T-helper 1 cell treated with Interleukin-12 subunit alpha and Interleukin-12 subunit beta and Interleukin-4 antibody, amounts not matched to agents 30 μg/mL and 1 μg/mL, for 36 hours (primary cell): Measurements from ENCODE around the gene ZNF689.
"Not testable (repeated sequence)": the region's sequence is repeated elsewhere in the genome, so short reads cannot be mapped to it uniquely, and the experiment has no call there.

ENCODE experiments used
- H3K27ac Mint-ChIP-seq: one replicate; pipeline ENCODE4 v1.8.0; 2021; ENCODE audit warnings: mild to moderate bottlenecking, mixed read lengths
- H3K27me3 Mint-ChIP-seq: one replicate; pipeline ENCODE4 v1.8.0; 2021; ENCODE audit warnings: low read depth, mixed read lengths
- H3K36me3 Mint-ChIP-seq: one replicate; pipeline ENCODE4 v1.8.0; 2021; ENCODE audit warnings: low read depth, mixed read lengths
- H3K4me1 Mint-ChIP-seq: one replicate; pipeline ENCODE4 v1.8.0; 2021; ENCODE audit warnings: low read depth, mixed read lengths
- H3K4me3 Mint-ChIP-seq: one replicate; pipeline ENCODE4 v1.8.0; 2021; ENCODE audit warnings: mild to moderate bottlenecking, moderate library complexity, mixed read lengths
- H3K9me3 Mint-ChIP-seq: one replicate; pipeline ENCODE4 v1.8.0; 2021; ENCODE audit warnings: mixed read lengths

ZNF689 gene

GRCh38 chr16:30592871-30593270 is 17.3 kb downstream of the ZNF689 start:
- Mint-ChIP-seq H3K4me1 (peaks cover 1% of the 10 kb centered on the region), H3K9me3 (no peaks in the 10 kb centered on the region), H3K36me3 (no peaks in the 10 kb centered on the region), H3K27ac (no peak overlapping the region), H3K27me3 (no peaks in the 10 kb centered on the region), H3K4me3 (no peak overlapping the region)

- not testable (repeated sequence) for H3K36me3 Mint-ChIP-seq, H3K9me3 Mint-ChIP-seq, H3K27ac Mint-ChIP-seq, H3K27me3 Mint-ChIP-seq, H3K4me3 Mint-ChIP-seq, H3K4me1 Mint-ChIP-seq
Measured at GRCh38 chr16:30590869-30591268, 19.3 kb downstream of the ZNF689 start.

DNA sequence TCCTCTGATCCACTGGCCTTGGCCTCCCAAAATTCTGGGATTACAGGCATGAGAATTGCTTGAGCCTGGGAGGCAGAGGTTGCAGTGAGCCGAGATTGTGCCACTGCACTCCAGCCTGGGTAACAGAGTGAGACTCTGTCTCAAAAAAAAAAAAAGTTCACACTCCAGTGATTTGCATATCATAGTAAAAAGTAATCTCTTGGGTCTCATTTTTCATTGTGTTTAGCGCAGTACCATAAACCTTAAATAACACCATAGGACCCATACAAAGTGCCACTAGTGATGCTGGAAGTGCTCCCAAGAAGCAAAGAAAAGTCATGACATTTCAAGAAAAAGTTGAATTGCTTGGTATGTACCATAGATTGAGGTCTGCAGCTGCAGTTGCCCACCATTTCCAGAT is 20.6 kb downstream of the ZNF689 start:
- H3K4me3 Mint-ChIP-seq, H3K27me3 Mint-ChIP-seq, H3K27ac Mint-ChIP-seq, H3K9me3 Mint-ChIP-seq: not testable (repeated sequence)
- H3K4me1 Mint-ChIP-seq, result peaks cover 12% of the 10 kb centered on the region
- peaks cover 11% of the 10 kb centered on the region for H3K36me3 Mint-ChIP-seq

DNA sequence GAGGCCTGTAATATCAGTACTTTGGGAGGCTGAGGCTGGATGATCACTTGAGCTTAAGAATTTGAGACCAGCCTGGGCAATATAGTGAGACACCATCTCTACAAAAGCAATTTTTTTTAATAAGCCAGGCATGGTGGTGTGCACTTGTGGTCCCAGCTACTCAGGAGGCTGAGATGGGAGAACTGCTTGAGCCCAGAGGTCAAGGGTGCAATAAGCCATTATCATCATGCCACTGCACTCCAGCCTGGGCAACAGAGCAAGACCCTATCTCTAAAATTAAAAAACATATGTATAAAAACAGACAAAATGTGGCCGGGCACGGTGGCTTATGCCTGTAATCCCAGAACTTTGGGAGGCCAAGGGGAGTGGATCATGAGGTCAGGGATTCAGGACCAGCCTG is 21.5 kb downstream of the ZNF689 start:
- Mint-ChIP-seq H3K36me3 (peaks cover 11% of the 10 kb centered on the region), H3K27me3 (no peaks in the 10 kb centered on the region), H3K4me3 (no peak overlapping the region), H3K9me3 (no peaks in the 10 kb centered on the region), H3K4me1 (peaks cover 16% of the 10 kb centered on the region), H3K27ac (no peak overlapping the region)

DNA sequence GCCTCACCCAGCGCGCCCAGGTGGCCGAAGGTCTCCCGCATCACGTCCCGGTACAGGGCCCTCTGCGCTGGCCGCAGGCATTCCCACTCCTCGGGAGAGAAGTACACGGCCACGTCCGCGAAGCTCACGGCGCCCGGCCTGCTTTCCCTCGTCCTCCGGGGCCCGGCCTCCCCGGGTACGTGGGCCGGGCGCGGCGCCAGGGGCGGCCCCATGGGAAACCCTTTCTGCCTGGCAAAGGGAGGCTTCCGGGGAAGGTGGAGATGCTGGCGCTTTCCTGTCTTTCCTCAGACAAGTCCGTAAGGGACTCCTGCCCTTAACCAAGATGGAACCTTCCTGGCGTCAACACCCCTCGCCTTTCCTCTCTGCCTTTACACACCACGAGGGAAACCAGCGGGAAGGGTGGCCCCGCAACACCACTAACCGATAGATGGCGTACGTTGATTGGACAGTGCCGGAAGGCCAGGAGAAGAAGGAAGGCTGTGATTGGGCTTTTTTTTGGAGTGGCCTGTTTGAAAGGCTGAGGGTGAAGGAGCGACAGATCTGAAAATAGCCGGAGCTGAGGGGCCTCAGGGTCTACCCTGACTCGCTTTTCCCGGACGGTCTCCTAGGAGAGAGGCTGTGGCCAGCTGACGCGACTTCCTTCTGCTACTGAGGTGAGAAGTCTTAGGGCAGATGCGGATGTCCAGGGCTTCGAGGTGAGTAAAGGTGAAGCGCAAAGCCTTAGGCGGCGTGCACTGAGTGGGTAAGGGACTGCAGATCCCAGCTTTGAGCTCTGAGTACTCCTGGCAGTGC is 24.6 kb downstream of the ZNF689 start, which contains the start of gene ZNF785:
ZNF785 (minus strand) TSS at position 298 of the 792 bp plus-strand sequence; CDS start at position 212, 86 bp downstream.
- peaks cover 18% of the 10 kb centered on the region for H3K36me3 Mint-ChIP-seq
- H3K9me3 Mint-ChIP-seq, result no peaks in the 10 kb centered on the region
- no peaks in the 10 kb centered on the region for H3K27me3 Mint-ChIP-seq
- H3K4me3 Mint-ChIP-seq, result peak within 1 kb of the TSS; percentile 96
- peak within 1 kb of the TSS; percentile 98 for H3K27ac Mint-ChIP-seq
- H3K4me1 Mint-ChIP-seq, result peaks cover 21% of the 10 kb centered on the region

- Mint-ChIP-seq H3K4me3 (peak overlapping the region; percentile 96), H3K27me3 (no peaks in the 10 kb centered on the region), H3K4me1 (peaks cover 21% of the 10 kb centered on the region), H3K9me3 (no peaks in the 10 kb centered on the region), H3K27ac (peak overlapping the region; percentile 78), H3K36me3 (peaks cover 18% of the 10 kb centered on the region)
Measured at GRCh38 chr16:30585022-30585399, 25.2 kb downstream of the ZNF689 start.

DNA sequence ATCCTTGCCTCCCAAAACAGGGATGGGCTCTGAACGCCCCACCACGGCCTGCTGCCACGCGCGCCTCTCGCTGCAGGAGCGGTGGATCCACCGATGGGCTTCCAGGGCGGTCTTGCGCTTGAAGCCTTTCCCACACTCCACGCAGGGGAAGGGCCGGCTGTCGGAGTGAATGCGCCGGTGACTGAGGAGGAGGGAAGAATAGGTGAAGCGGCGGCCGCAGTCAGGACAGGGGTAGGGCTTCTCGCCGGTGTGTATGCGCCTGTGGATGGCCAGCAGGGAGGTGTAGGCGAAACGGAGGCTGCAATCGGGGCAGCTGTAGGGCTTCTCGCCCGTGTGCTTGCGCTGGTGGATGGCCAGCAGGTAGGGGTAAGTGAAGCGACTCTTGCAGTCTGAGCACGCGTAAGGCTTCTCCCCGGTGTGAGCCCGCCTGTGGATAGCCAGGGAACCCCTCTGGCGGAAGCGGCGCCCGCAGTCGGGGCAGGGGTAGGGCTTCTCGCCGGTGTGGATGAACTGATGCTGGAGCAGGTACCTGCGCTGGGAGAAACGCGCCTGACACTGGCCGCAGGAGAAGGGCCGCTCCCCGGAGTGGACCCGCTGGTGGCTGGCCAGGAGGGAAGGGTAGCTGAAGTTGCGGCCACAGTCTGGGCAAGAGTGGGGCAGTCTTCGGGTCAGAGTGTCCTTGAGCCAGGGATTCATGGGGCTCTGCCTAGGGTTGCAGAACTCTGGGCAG is 27.4 kb downstream of the ZNF689 start:
- Mint-ChIP-seq H3K9me3 (no peaks in the 10 kb centered on the region), H3K4me3 (no peak overlapping the region), H3K27ac (no peak overlapping the region), H3K27me3 (no peaks in the 10 kb centered on the region), H3K36me3 (peaks cover 24% of the 10 kb centered on the region), H3K4me1 (peaks cover 24% of the 10 kb centered on the region)

- Mint-ChIP-seq H3K4me1 (peaks cover 21% of the 10 kb centered on the region), H3K9me3 (no peaks in the 10 kb centered on the region), H3K36me3 (peaks cover 19% of the 10 kb centered on the region), H3K27me3 (no peaks in the 10 kb centered on the region), H3K4me3 (no peak overlapping the region), H3K27ac (no peak overlapping the region)
Measured at GRCh38 chr16:30581457-30581856, 28.7 kb downstream of the ZNF689 start.

- no peaks in the 10 kb centered on the region for H3K9me3 Mint-ChIP-seq
- H3K27ac Mint-ChIP-seq, result no peak overlapping the region
- peaks cover 7% of the 10 kb centered on the region for H3K36me3 Mint-ChIP-seq
- no peaks in the 10 kb centered on the region for H3K27me3 Mint-ChIP-seq
- peaks cover 21% of the 10 kb centered on the region for H3K4me1 Mint-ChIP-seq
- peak overlapping the region; percentile 6 for H3K4me3 Mint-ChIP-seq
Measured at GRCh38 chr16:30574678-30575077, 35.5 kb downstream of the ZNF689 start.

GRCh38 chr16:30571445-30572322 is 38.5 kb downstream of the ZNF689 start, which contains the start of gene ZNF688:
Gene ZNF688, minus strand, starts transcription at chr16:30571714. Its CDS starts 85 bp downstream, at chr16:30571629.
- Mint-ChIP-seq H3K27ac (peak within 1 kb of the TSS; percentile 85), H3K4me1 (peaks cover 38% of the 10 kb centered on the region), H3K9me3 (no peaks in the 10 kb centered on the region), H3K4me3 (peak within 1 kb of the TSS; percentile 92), H3K27me3 (no peaks in the 10 kb centered on the region), H3K36me3 (peaks cover 2% of the 10 kb centered on the region)

DNA sequence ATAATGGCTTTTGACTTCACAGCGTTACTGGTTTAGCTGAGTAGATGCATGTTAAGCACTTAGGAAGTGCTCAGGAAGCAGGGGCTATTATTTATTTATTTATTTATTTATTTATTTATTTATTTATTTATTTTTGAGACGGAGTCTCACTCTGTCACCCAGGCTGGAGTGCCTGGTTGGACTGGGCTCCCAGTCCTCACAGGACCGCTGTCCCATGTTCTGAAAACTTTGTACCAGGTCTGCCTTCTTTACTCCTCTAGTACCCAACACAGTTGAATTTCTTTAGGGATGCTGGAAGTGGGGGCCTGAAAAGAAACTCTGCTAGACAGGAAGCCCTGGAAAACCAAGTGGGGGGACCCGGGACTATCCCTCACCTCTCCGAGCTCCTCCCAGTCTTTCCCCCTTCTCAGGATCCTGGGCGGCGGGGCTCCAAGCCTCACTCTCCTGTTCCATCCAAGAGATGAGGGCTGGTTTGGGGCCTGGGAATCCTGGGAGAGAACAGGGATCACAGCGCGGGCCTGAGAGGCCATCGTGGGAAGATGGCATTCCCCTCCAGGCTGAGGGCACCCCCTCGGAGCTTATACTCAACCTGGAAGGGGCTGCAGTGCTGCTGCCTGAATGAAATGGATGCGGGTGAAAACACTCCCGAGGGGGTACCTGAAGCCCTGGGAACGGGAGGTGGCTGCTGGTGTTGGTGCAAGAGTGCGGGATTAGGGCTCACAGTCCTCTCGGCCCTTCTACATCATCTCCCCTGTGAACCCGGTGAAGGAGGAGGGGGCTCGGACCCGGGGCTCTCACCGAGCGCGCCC is 39.3 kb downstream of the ZNF689 start:
- peak overlapping the region; percentile 86 for H3K4me3 Mint-ChIP-seq
- peaks cover 39% of the 10 kb centered on the region for H3K4me1 Mint-ChIP-seq
- no peaks in the 10 kb centered on the region for H3K9me3 Mint-ChIP-seq
- peak overlapping the region; percentile 85 for H3K27ac Mint-ChIP-seq
- H3K36me3 Mint-ChIP-seq, result peaks cover 2% of the 10 kb centered on the region
- no peaks in the 10 kb centered on the region for H3K27me3 Mint-ChIP-seq

DNA sequence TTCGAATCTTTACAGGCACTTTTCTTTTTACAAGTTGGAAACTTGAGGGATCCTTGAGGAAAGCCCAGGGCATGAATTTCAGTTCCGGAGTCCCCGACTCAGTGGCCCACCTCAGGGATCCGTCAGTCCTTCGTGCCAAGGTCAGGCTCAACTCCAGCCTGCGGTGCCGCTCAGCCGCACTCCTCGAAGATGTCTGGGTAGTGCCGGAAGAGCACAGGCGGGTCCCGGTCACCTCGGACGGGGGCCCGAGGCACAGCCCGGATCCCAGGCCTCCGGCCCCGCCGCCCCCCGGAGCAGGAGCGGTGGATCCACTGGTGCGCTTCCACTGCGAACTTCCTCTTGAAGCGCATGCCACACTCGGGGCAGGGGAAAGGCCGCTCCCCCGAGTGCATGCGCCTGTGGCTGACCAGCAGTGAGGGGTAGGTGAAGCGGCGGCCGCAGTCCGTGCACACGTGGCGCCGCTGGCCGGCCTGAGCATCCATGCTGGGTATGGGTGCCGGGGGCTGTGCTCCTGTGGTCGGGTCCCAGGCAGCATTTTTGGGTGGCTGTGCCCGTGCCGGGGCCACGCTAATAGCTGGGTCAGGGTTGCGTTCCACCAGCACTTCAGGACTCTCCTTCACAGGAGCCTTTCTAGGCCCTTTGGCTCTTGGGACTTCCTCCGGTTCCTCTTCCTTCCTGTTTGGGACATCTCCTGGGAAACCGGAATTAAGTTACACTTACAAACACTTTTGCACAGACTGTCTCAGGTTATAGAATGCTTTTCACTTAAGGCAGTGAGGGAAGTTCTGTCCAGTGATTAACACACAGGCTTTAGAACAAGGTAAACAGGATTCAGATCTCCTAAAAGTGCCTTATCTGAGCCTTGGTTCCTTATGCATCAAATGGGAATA is 40.2 kb downstream of the ZNF689 start:
- peak overlapping the region; percentile 86 for H3K4me3 Mint-ChIP-seq
- H3K27me3 Mint-ChIP-seq, result no peaks in the 10 kb centered on the region
- peaks cover 2% of the 10 kb centered on the region for H3K36me3 Mint-ChIP-seq
- peaks cover 42% of the 10 kb centered on the region for H3K4me1 Mint-ChIP-seq
- H3K9me3 Mint-ChIP-seq, result no peaks in the 10 kb centered on the region
- H3K27ac Mint-ChIP-seq, result peak overlapping the region; percentile 54

GRCh38 chr16:30569281-30569680 is 40.9 kb downstream of the ZNF689 start:
- Mint-ChIP-seq H3K4me3 (no peak overlapping the region), H3K36me3 (peaks cover 2% of the 10 kb centered on the region), H3K27ac (peak overlapping the region; percentile 87), H3K4me1 (peaks cover 37% of the 10 kb centered on the region), H3K27me3 (no peaks in the 10 kb centered on the region), H3K9me3 (no peaks in the 10 kb centered on the region)
